GM23338 (cell line): ENCODE results near the gene DLGAP5.

Experiments used
- CREB1 ChIP-seq: fragments of 250-450 bp; sonication (Bioruptor Pico); IDR thresholded peaks from 2 replicates; pipeline ENCODE4 v1.5.0; 2020; ENCODE audit warnings: low read depth, mild to moderate bottlenecking, moderate library complexity
- CTCF ChIP-seq, 2 experiments: fragments of 200-600 bp in 1 of 2; sonication (generic) in 1 of 2; conservative IDR thresholded peaks; 2 replicates each; pipeline versions ENCODE4 v1.5.1 to v1.6.1; 2016 to 2017; ENCODE audit warnings: antibody characterized with exemption in 2 of 2, low read depth in 2 of 2, mild to moderate bottlenecking in 2 of 2, moderate library complexity in 1 of 2
- ETS1 ChIP-seq: IDR thresholded peaks from 2 replicates; pipeline ENCODE4 v1.6.1; 2016; ENCODE audit warnings: antibody characterized with exemption
- EZH2 ChIP-seq: fragments of 200-600 bp; sonication (generic); IDR thresholded peaks from one replicate; pipeline ENCODE4 v1.8.0; 2017; ENCODE audit warnings: antibody characterized with exemption, mild to moderate bottlenecking, low read depth; ENCODE audit not compliant: unreplicated experiment
- EZH2phosphoT487 ChIP-seq: fragments of 200-600 bp; sonication (generic); IDR thresholded peaks from one replicate; pipeline ENCODE4 v1.8.1; 2018; ENCODE audit warnings: antibody characterized with exemption; ENCODE audit not compliant: unreplicated experiment
- JUNB ChIP-seq: IDR thresholded peaks from one replicate; pipeline ENCODE4 v1.6.1; 2016; ENCODE audit warnings: antibody characterized with exemption; ENCODE audit not compliant: unreplicated experiment
- NANOG ChIP-seq: IDR thresholded peaks from 2 replicates; pipeline ENCODE4 v1.6.1; 2016; ENCODE audit warnings: antibody characterized with exemption, borderline replicate concordance
- POLR2AphosphoS5 ChIP-seq: IDR thresholded peaks from 2 replicates; pipeline ENCODE4 v1.6.1; 2016; ENCODE audit warnings: antibody characterized with exemption, low read depth
- REST ChIP-seq: IDR thresholded peaks from one replicate; pipeline ENCODE4 v1.6.1; 2018; ENCODE audit warnings: antibody characterized with exemption; ENCODE audit not compliant: unreplicated experiment
- STAT1 ChIP-seq: IDR thresholded peaks from one replicate; pipeline ENCODE4 v1.6.1; 2016; ENCODE audit warnings: antibody characterized with exemption; ENCODE audit not compliant: unreplicated experiment
- ZNF114 ChIP-seq: fragments of 250-450 bp; sonication (Bioruptor Pico); IDR thresholded peaks from 2 replicates; pipeline ENCODE4 v1.5.0; 2020; ENCODE audit warnings: mild to moderate bottlenecking, moderate library complexity
- ZNF462 ChIP-seq: fragments of 250-450 bp; sonication (Bioruptor Pico); IDR thresholded peaks from 2 replicates; pipeline ENCODE4 v1.5.0; 2020; ENCODE audit warnings: mild to moderate bottlenecking, moderate library complexity

- TF ChIP-seq CTCF (conservative IDR thresholded peaks at IDR 0.05; ENCODE audit: low read depth in 2 of 2), result no peak
- TF ChIP-seq POLR2AphosphoS5, result no peak
- TF ChIP-seq EZH2, result no peak
- TF ChIP-seq EZH2phosphoT487, result no peak
- no peak for TF ChIP-seq STAT1
- no peak for TF ChIP-seq REST
- TF ChIP-seq JUNB, result no peak
- no peak for TF ChIP-seq CREB1 (CRISPR knock-in tag)
- TF ChIP-seq ZNF114, result no peak
- no peak for TF ChIP-seq NANOG
- TF ChIP-seq ETS1, result no peak
- no peak for TF ChIP-seq ZNF462 (CRISPR knock-in tag)
Observed at GRCh38 chr14:55126932-55127459, 64.4 kb downstream of the DLGAP5 start.
